ENCODE data around the gene ZCCHC7. TPM values are rescaled to one million over a fixed set of nuclear protein-coding genes. Genes with fewer than 3 reads are reported as not detected.

The ZCCHC7 gene
- total RNA-seq, 1 experiment from 2014 or later: 31.2 TPM

- intact Hi-C loops (cut with micrococcal nuclease): no loop called here
- ChIA-PET CTCF (interaction anchor here (1.2 kb wide), 1 partner anchor 19 kb away, joined by 3 read pairs; no protein-coding TSS in a partner anchor), RAD21 (ENCODE audit: low non-redundant PET in 1 of 2, low total read pairs in 2 of 2, uncharacterized antibody in 2 of 2, unreplicated experiment in 2 of 2) (no interaction called here), POLR2A (no interaction called here)
- Histone ChIP-seq H3K4me1 (ENCODE audit: control insufficient read depth in 1 of 2, insufficient read depth in 2 of 2, low read length in 2 of 2) (no peaks in the 10 kb centered on the region), H3K27me3 (ENCODE audit: insufficient read depth, low read length) (no peaks in the 10 kb centered on the region), H3K27ac (ENCODE audit: low read depth, low read length) (no peak overlapping the region), H3K4me3 (replicated peaks in 1 of 2; ENCODE audit: low read depth in 1 of 2, low read length in 2 of 2) (no peak overlapping the region), H3K4me2 (ENCODE audit: low read length) (no peak overlapping the region), H3K9me2 (ENCODE audit: insufficient read depth) (no peaks in the 10 kb centered on the region), H4K20me1 (ENCODE audit: insufficient read depth) (no peaks in the 10 kb centered on the region), H3K9ac (ENCODE audit: low read length) (no peak overlapping the region), H3K36me3 (ENCODE audit: control insufficient read depth in 1 of 2, insufficient read depth in 2 of 2, low read length in 2 of 2) (no peaks in the 10 kb centered on the region), H2AFZ (ENCODE audit: low read depth, low read length, poor library complexity, severe bottlenecking) (no peak overlapping the region), H3K9me3 (ENCODE audit: control insufficient read depth in 1 of 2, insufficient read depth in 1 of 2, low read depth in 1 of 2, low read length in 2 of 2) (no peaks in the 10 kb centered on the region), H3K79me2 (ENCODE audit: insufficient read depth, low read length) (peaks cover 13% of the 10 kb centered on the region)
- ATAC-seq (no peak), DNase-seq (ENCODE audit: low read depth, low spot score) (no peak)
- TF ChIP-seq REST (IDR thresholded peaks at IDR 0.05; ENCODE audit: low read depth): no peak
- no peak for TF ChIP-seq ZFX (IDR thresholded peaks at IDR 0.05)
- TF ChIP-seq FOSL1 (IDR thresholded peaks at IDR 0.05; ENCODE audit: low read depth): no peak
- TF ChIP-seq CEBPB (IDR thresholded peaks at IDR 0.05; ENCODE audit: low read depth): no peak
- TF ChIP-seq RAD21 (IDR thresholded peaks at IDR 0.05; ENCODE audit: low read depth): no peak
- TF ChIP-seq ELF1 (IDR thresholded peaks at IDR 0.05; ENCODE audit: borderline replicate concordance, low read depth): no peak
- no peak for TF ChIP-seq EZH2phosphoT487 (IDR thresholded peaks at IDR 0.05; ENCODE audit: borderline replicate concordance)
- no peak for TF ChIP-seq MAX (IDR thresholded peaks at IDR 0.05)
- TF ChIP-seq SP1 (IDR thresholded peaks at IDR 0.05; ENCODE audit: low read depth): no peak
- no peak for TF ChIP-seq POLR2AphosphoS5 (IDR thresholded peaks at IDR 0.05; ENCODE audit: low read depth, low read length)
- no peak for TF ChIP-seq CTCF (IDR thresholded peaks at IDR 0.05 in 2 of 3, conservative IDR thresholded peaks at IDR 0.05 in 1 of 3; ENCODE audit: borderline replicate concordance in 1 of 3, insufficient read depth in 1 of 3, low read depth in 2 of 3, low read length in 2 of 3)
- BruUV-seq (replicated peaks): no TSS peak
Observed at GRCh38 chr9:37300620-37301019, 180.2 kb downstream of the ZCCHC7 start.

All from HCT116 (cell line).